ENCODE data around the gene PPP2R5E.

- TF ChIP-seq YY1 (IDR thresholded peaks at IDR 0.05; ENCODE audit: insufficient read depth, insufficient read length) (no peak), SUZ12 (IDR thresholded peaks at IDR 0.05; ENCODE audit: extremely low read depth, insufficient read depth, insufficient read length) (no peak), ZNF274 (IDR thresholded peaks at IDR 0.05; ENCODE audit: low read depth, low read length) (no peak)
Observed at GRCh38 chr14:63432888-63433552, 110.2 kb downstream of the PPP2R5E start.
